HepG2 (cell line): ENCODE data around the gene KDM5B. TPM values are rescaled to one million over a fixed set of nuclear protein-coding genes. Genes with fewer than 3 reads are reported as not detected.
A peak's percentile ranks its signal among the peaks of the same experiment; 100 is the strongest.

Experiments
- AGO2 ChIP-seq: fragments of 200-400 bp; formaldehyde crosslinking; optimal IDR thresholded peaks from 2 replicates; pipeline ENCODE3; 2017; ENCODE audit warnings: mild to moderate bottlenecking, low read depth, low read length, moderate library complexity
- GPN1 ChIP-seq: sonication (generic); formaldehyde crosslinking; IDR thresholded peaks from 2 replicates; pipeline ENCODE4 v1.5.1; 2020; ENCODE audit warnings: missing genetic modification reagents, borderline replicate concordance
- KLF15 ChIP-seq: sonication (generic); formaldehyde crosslinking; IDR thresholded peaks from 2 replicates; pipeline ENCODE4 v1.8.1; 2023; ENCODE audit warnings: borderline replicate concordance, mild to moderate bottlenecking, inconsistent platforms, missing genetic modification reagents, mixed read lengths
- MBNL3 ChIP-seq: fragments of 250-450 bp; sonication (Bioruptor Pico); conservative IDR thresholded peaks from 2 replicates; pipeline ENCODE4 v1.8.0; 2022; ENCODE audit warnings: mild to moderate bottlenecking, inconsistent platforms
- MED13 ChIP-seq: sonication (generic); formaldehyde crosslinking; IDR thresholded peaks from 2 replicates; pipeline ENCODE4 v1.5.0; 2020; ENCODE audit warnings: missing genetic modification reagents
- PREB ChIP-seq: sonication (generic); formaldehyde crosslinking; IDR thresholded peaks from 2 replicates; pipeline ENCODE4 v1.4.0; 2020; ENCODE audit warnings: missing genetic modification reagents
- RFX1 ChIP-seq: fragments of 450-650 bp; IDR thresholded peaks from 2 replicates; pipeline ENCODE4 v1.6.1; 2017
- TBL1XR1 ChIP-seq: fragments of 150-350 bp; IDR thresholded peaks from 2 replicates; pipeline ENCODE4 v1.6.1; 2014; ENCODE audit warnings: borderline replicate concordance, low read length; ENCODE audit not compliant: partially characterized antibody
- TEAD3 ChIP-seq: optimal IDR thresholded peaks from 2 replicates; pipeline ENCODE3; 2016; ENCODE audit warnings: borderline replicate concordance
- ZBTB38 ChIP-seq: sonication (generic); formaldehyde crosslinking; IDR thresholded peaks from 2 replicates; pipeline ENCODE4 v1.5.1; 2020; ENCODE audit warnings: mild to moderate bottlenecking, missing genetic modification reagents
- ZNF225 ChIP-seq: sonication (generic); formaldehyde crosslinking; IDR thresholded peaks from 2 replicates; pipeline ENCODE4 v1.4.0; 2020; ENCODE audit warnings: mild to moderate bottlenecking, missing genetic modification reagents
- ZNF335 ChIP-seq: sonication (generic); formaldehyde crosslinking; IDR thresholded peaks from 2 replicates; pipeline ENCODE4 v1.4.0; 2020; ENCODE audit warnings: missing genetic modification reagents
- ZNF768 ChIP-seq: sonication (generic); formaldehyde crosslinking; IDR thresholded peaks from 2 replicates; pipeline ENCODE4 v1.4.0; 2020; ENCODE audit warnings: missing genetic modification reagents
- polyA plus RNA-seq, 8 experiments: library from polyadenylated mRNA; depleted of rRNA in 3 of 8; stranded (reverse) in 7 of 8; unstranded in 1 of 8; fragments of >200 nt; fragmentation: Illumina TruSeq in 4 of 8; extraction: Trizol in 4 of 8; gene quantifications; 2 replicates each; pipeline versions ENCODE4 v1.2.1 to v1.2.3, GENCODE V29; 2011 to 2016; ENCODE audit warnings: low read depth in 4 of 8, missing spikeins in 1 of 8, mixed read lengths in 1 of 8; ENCODE audit not compliant: insufficient read depth in 1 of 8
- total RNA-seq, 5 experiments: library from RNA; depleted of rRNA; stranded (reverse); fragments of >200 nt; fragmentation: Illumina TruSeq; extraction: Trizol; gene quantifications; 2 replicates each; pipeline ENCODE4 v1.2.3, GENCODE V29; 2016; ENCODE audit warnings: low read depth in 1 of 5
- TF ChIP-seq, protein P1 (sequence below): sonication (generic); formaldehyde crosslinking; IDR thresholded peaks from 2 replicates; pipeline ENCODE4 v1.5.0; 2020; ENCODE audit warnings: missing genetic modification reagents
- TF ChIP-seq, protein P2 (sequence below), 2 experiments: sonication (generic) in 1 of 2; formaldehyde crosslinking in 1 of 2; IDR thresholded peaks; 2 replicates each; pipeline versions ENCODE4 v1.6.1 to v1.9.0; 2014 to 2022; ENCODE audit warnings: antibody characterized with exemption in 1 of 2, borderline replicate concordance in 1 of 2, inconsistent platforms in 1 of 2, low read depth in 1 of 2, missing genetic modification reagents in 1 of 2
- TF ChIP-seq, protein P3 (sequence below): sonication (generic); formaldehyde crosslinking; conservative IDR thresholded peaks from 2 replicates; pipeline ENCODE4 v1.8.0; 2022; ENCODE audit warnings: low read depth, missing genetic modification reagents
- TF ChIP-seq, protein P4 (sequence below): sonication (generic); formaldehyde crosslinking; IDR thresholded peaks from 2 replicates; pipeline ENCODE4 v1.8.0; 2023; ENCODE audit warnings: mild to moderate bottlenecking, missing genetic modification reagents

Gene KDM5B
- total and polyA plus RNA-seq, 2 of the 13 experiments (the other 11 are each of a cell fraction or from before 2014, with no cell fraction given): 34.2 to 35.4 TPM

GRCh38 chr1:202811296-202812175 lies 3.3 kb upstream of the KDM5B start (continued):
- TF ChIP-seq, protein P1, sequence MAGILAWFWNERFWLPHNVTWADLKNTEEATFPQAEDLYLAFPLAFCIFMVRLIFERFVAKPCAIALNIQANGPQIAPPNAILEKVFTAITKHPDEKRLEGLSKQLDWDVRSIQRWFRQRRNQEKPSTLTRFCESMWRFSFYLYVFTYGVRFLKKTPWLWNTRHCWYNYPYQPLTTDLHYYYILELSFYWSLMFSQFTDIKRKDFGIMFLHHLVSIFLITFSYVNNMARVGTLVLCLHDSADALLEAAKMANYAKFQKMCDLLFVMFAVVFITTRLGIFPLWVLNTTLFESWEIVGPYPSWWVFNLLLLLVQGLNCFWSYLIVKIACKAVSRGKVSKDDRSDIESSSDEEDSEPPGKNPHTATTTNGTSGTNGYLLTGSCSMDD: no peak
- TF ChIP-seq MED13 (CRISPR knock-in tag) (no peak), TEAD3 (peak; percentile 20), RFX1 (no peak), ZNF225 (0 out of 2 replicates have a peak, but pooled peaks have one; percentile 45), PREB (no peak), TBL1XR1 (no peak), ZNF335 (no peak), GPN1 (no peak), KLF15 (CRISPR knock-in tag) (no peak), ZBTB38 (CRISPR knock-in tag) (peak; percentile 4; the same call in 1 of the 2 replicates), ZNF768 (CRISPR knock-in tag) (no peak), AGO2 (no peak), MBNL3 (CRISPR knock-in tag) (no peak)
- TF ChIP-seq, protein P2, sequence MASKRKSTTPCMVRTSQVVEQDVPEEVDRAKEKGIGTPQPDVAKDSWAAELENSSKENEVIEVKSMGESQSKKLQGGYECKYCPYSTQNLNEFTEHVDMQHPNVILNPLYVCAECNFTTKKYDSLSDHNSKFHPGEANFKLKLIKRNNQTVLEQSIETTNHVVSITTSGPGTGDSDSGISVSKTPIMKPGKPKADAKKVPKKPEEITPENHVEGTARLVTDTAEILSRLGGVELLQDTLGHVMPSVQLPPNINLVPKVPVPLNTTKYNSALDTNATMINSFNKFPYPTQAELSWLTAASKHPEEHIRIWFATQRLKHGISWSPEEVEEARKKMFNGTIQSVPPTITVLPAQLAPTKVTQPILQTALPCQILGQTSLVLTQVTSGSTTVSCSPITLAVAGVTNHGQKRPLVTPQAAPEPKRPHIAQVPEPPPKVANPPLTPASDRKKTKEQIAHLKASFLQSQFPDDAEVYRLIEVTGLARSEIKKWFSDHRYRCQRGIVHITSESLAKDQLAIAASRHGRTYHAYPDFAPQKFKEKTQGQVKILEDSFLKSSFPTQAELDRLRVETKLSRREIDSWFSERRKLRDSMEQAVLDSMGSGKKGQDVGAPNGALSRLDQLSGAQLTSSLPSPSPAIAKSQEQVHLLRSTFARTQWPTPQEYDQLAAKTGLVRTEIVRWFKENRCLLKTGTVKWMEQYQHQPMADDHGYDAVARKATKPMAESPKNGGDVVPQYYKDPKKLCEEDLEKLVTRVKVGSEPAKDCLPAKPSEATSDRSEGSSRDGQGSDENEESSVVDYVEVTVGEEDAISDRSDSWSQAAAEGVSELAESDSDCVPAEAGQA (IDR thresholded peaks at IDR 0.05; ENCODE audit: low read depth): no peak
- TF ChIP-seq, protein P2 (CRISPR knock-in tag; IDR thresholded peaks at IDR 0.05; ENCODE audit: borderline replicate concordance): no peak
- TF ChIP-seq, protein P3, sequence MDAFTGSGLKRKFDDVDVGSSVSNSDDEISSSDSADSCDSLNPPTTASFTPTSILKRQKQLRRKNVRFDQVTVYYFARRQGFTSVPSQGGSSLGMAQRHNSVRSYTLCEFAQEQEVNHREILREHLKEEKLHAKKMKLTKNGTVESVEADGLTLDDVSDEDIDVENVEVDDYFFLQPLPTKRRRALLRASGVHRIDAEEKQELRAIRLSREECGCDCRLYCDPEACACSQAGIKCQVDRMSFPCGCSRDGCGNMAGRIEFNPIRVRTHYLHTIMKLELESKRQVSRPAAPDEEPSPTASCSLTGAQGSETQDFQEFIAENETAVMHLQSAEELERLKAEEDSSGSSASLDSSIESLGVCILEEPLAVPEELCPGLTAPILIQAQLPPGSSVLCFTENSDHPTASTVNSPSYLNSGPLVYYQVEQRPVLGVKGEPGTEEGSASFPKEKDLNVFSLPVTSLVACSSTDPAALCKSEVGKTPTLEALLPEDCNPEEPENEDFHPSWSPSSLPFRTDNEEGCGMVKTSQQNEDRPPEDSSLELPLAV (CRISPR knock-in tag): no peak
- TF ChIP-seq, protein P4, sequence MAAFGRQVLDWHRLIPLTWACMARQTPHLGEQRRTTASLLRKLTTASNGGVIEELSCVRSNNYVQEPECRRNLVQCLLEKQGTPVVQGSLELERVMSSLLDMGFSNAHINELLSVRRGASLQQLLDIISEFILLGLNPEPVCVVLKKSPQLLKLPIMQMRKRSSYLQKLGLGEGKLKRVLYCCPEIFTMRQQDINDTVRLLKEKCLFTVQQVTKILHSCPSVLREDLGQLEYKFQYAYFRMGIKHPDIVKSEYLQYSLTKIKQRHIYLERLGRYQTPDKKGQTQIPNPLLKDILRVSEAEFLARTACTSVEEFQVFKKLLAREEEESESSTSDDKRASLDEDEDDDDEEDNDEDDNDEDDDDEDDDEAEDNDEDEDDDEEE (CRISPR knock-in tag): 0 out of 2 replicates have a peak, but pooled peaks have one; percentile 6
